ENCODE results near the gene NPHP4. TPM values are rescaled to one million over a fixed set of nuclear protein-coding genes. Genes with fewer than 3 reads are reported as not detected.

The NPHP4 gene
- total and polyA plus RNA-seq, 10 of the 15 experiments (the other 5 are each of a cell fraction or from before 2014, with no cell fraction given): 0.16 to 10.5 (median 3.1) TPM

GRCh38 chr1:6012529-6013318, 20.5 kb upstream of the NPHP4 start (continued):
- TF ChIP-seq IKZF1 (conservative IDR thresholded peaks at IDR 0.05) (no peak), MAX (IDR thresholded peaks at IDR 0.05; ENCODE audit: low read depth, low read length) (no peak), CHD1 (IDR thresholded peaks at IDR 0.05; ENCODE audit: low read depth, low read length) (no peak), SMAD1 (IDR thresholded peaks at IDR 0.05; ENCODE audit: low read depth, partially characterized antibody) (no peak), MTA2 (IDR thresholded peaks at IDR 0.05; ENCODE audit: low read depth) (no peak), HSF1 (IDR thresholded peaks at IDR 0.05; ENCODE audit: low read depth, low read length) (no peak), ZBTB11 (CRISPR knock-in tag; IDR thresholded peaks at IDR 0.05) (no peak), NBN (IDR thresholded peaks at IDR 0.05) (no peak), BRCA1 (IDR thresholded peaks at IDR 0.05; ENCODE audit: low read depth, low read length) (no peak), RUNX3 (IDR thresholded peaks at IDR 0.05; ENCODE audit: low read length) (no peak), NFIC (IDR thresholded peaks at IDR 0.05; ENCODE audit: low read depth, low read length) (no peak)

Data from GM12878 (cell line).